Activated naive CD4-positive, alpha-beta T cell treated with anti-CD3 and anti-CD28 coated beads, Interleukin-2, amount 50 U/mL, for 24 hours (primary cell): Measurements from ENCODE around the gene MIER1.
"Not testable (repeated sequence)": the region's sequence is repeated elsewhere in the genome, so short reads cannot be mapped to it uniquely, and the experiment has no call there.

Experiments used
- H3K27ac Mint-ChIP-seq: one replicate; pipeline ENCODE4 v1.8.0; 2021; ENCODE audit warnings: mild to moderate bottlenecking, mixed read lengths
- H3K27me3 Mint-ChIP-seq: one replicate; pipeline ENCODE4 v1.8.0; 2021; ENCODE audit warnings: mixed read lengths
- H3K36me3 Mint-ChIP-seq: one replicate; pipeline ENCODE4 v1.8.0; 2021; ENCODE audit warnings: mixed read lengths
- H3K4me1 Mint-ChIP-seq: one replicate; pipeline ENCODE4 v1.8.0; 2021; ENCODE audit warnings: mixed read lengths
- H3K4me3 Mint-ChIP-seq: one replicate; pipeline ENCODE4 v1.8.0; 2021; ENCODE audit warnings: mild to moderate bottlenecking, mixed read lengths
- H3K9me3 Mint-ChIP-seq: one replicate; pipeline ENCODE4 v1.8.0; 2021; ENCODE audit warnings: mixed read lengths

Gene MIER1

DNA sequence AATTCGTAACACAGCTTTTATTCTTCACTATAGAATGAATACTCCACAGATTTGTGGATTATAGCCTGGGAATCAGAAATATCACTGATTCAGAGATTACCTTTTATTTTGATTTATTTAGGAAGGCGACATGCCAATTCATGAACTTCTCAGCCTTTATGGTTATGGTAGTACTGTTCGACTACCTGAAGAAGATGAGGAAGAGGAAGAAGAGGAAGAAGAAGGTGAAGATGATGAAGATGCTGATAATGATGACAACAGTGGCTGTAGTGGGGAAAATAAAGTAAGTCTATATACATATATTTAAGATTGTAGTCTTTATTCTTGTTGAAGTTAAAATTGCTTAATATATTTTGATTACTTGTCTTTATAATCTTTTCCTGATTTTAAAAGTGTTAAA is 33.1 kb downstream of the MIER1 start:
- Mint-ChIP-seq H3K27me3 (no peaks in the 10 kb centered on the region), H3K9me3 (no peaks in the 10 kb centered on the region), H3K36me3 (peaks cover 16% of the 10 kb centered on the region), H3K27ac (peak overlapping the region; percentile 66), H3K4me3 (no peak overlapping the region), H3K4me1 (peaks cover 69% of the 10 kb centered on the region)

DNA sequence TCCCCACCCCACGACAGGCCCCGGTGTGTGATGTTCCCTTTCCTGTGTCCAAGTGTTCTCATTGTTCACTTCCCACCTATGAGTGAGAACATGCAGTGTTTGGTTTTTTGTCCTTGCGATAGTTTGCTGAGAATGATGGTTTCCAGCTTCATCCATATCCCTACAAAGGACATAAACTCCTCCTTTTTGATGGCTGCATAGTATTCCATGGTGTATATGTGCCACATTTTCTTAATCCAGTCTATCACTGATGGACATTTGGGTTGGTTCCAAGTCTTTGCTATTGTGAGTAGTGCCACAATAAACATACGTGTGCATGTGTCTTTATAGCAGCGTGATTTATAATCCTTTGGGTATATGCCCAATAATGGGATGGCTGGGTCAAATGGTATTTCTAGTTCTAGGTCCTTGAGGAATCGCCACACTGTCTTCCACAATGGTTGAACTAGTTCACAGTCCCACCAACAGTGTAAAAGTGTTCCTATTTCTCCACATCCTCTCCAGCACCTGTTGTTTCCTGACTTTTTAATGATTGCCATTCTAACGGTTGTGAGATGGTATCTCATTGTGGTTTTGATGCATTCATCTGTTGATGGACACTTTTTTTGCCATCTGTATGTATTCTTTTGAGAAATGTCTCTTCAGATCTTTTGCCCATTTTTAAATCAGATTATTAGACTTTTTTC is 41.5 kb downstream of the MIER1 start:
- not testable (repeated sequence) for H3K9me3 Mint-ChIP-seq

DNA sequence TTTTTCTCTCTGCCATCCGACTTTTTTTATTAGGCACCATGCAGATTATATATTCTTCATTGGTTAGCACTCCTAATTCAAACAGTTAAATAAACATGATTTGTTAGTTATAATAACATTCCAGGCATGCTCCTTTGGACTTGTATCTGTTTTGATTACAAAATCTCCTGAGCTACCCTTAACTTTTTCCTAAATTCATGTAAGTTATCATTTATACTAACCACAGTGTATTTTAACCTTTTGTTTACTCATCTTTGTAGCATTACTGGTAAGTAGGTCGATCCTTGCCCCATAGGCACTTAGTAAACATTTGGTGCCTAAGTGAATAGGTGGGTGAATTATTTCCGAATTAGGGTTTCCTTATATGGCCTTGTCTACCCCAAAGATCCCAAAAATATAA is 43.8 kb downstream of the MIER1 start:
- H3K9me3 Mint-ChIP-seq: peaks cover 5% of the 10 kb centered on the region
- H3K27ac Mint-ChIP-seq: peak overlapping the region; percentile 35
- H3K36me3 Mint-ChIP-seq: peaks cover 42% of the 10 kb centered on the region
- no peaks in the 10 kb centered on the region for H3K27me3 Mint-ChIP-seq
- no peak overlapping the region for H3K4me3 Mint-ChIP-seq
- peaks cover 49% of the 10 kb centered on the region for H3K4me1 Mint-ChIP-seq

More for the DNA sequence above, 41.5 kb downstream of the MIER1 start:
- peaks cover 49% of the 10 kb centered on the region for H3K4me1 Mint-ChIP-seq
- peak overlapping the region; percentile 39 for H3K27ac Mint-ChIP-seq
- H3K4me3 Mint-ChIP-seq, H3K27me3 Mint-ChIP-seq: not testable (repeated sequence)
- peaks cover 43% of the 10 kb centered on the region for H3K36me3 Mint-ChIP-seq

- Mint-ChIP-seq H3K4me3 (no peak overlapping the region), H3K27me3 (no peaks in the 10 kb centered on the region), H3K4me1 (peaks cover 27% of the 10 kb centered on the region), H3K36me3 (peaks cover 15% of the 10 kb centered on the region), H3K9me3 (no peaks in the 10 kb centered on the region), H3K27ac (no peak overlapping the region)
Measured at GRCh38 chr1:66978201-66978600, 53.4 kb downstream of the MIER1 start.

DNA sequence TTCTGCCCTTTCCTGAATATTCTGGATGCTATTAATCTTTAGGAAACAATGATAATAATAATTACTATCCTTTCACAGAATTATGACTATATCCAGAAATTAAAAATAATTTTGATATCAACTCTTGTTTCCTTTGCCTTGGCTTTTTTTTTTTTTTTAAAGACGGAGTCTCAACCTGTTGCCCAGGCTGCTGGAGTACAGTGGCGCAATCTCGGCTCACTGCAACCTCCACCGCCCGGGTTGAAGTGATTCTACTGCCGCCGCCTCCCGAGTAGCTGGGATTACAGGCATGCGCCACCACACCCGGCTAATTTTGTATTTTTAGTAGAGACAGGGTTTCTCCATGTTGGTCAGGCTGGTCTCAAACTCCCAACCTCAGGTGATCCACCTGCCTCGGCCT is 54.8 kb downstream of the MIER1 start:
- H3K27ac Mint-ChIP-seq, H3K27me3 Mint-ChIP-seq, H3K9me3 Mint-ChIP-seq, H3K4me3 Mint-ChIP-seq: not testable (repeated sequence)
- peaks cover 19% of the 10 kb centered on the region for H3K36me3 Mint-ChIP-seq
- peaks cover 37% of the 10 kb centered on the region for H3K4me1 Mint-ChIP-seq

- Mint-ChIP-seq H3K9me3 (no peaks in the 10 kb centered on the region), H3K36me3 (peaks cover 18% of the 10 kb centered on the region)
Measured at GRCh38 chr1:66980745-66981367, 56.1 kb downstream of the MIER1 start.

GRCh38 chr1:66981679-66982078 is 56.9 kb downstream of the MIER1 start:
- H3K27ac Mint-ChIP-seq: peak overlapping the region; percentile 88
- H3K36me3 Mint-ChIP-seq: peaks cover 15% of the 10 kb centered on the region
- no peaks in the 10 kb centered on the region for H3K27me3 Mint-ChIP-seq
- H3K9me3 Mint-ChIP-seq: no peaks in the 10 kb centered on the region
- peak overlapping the region; percentile 85 for H3K4me3 Mint-ChIP-seq
- H3K4me1 Mint-ChIP-seq: peaks cover 39% of the 10 kb centered on the region

More at GRCh38 chr1:66980745-66981367, 56.1 kb downstream of the MIER1 start:
- Mint-ChIP-seq H3K4me1 (peaks cover 39% of the 10 kb centered on the region), H3K27ac (peak overlapping the region; percentile 95), H3K4me3 (peak overlapping the region; percentile 85), H3K27me3 (no peaks in the 10 kb centered on the region)

DNA sequence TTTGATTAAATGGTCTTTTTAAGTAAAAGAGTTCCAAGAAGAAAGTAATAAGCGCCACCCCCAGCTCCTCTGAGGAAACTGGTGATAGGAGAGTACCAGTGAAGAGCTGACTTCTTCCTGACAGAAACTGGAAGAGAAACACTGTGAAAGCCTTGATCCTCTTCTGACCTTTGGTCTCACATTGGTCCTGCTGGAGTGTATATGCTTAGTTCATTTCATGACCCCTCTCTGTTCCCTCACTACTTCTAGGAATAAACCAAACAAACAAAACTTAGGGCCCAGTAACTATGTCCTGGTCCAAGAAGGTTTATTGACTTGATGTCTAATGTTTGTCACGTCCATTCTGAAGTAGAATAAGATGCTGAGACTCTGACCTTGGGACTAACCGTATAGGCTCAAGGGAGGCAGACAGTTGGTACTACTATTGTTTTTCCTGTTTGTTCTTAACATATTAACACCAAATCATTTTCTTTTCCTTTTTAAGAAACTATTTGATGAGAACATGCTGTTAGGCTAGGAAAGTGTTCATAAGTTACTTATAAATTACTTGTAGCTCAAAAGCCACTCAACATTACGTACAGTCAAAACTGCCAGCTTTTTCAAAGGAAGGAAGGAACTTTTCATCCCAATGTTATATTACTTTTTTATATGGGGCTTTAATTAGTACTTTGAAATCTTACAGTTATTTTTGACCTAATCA is 57.9 kb downstream of the MIER1 start:
- Mint-ChIP-seq H3K36me3 (peaks cover 15% of the 10 kb centered on the region), H3K27ac (peak overlapping the region; percentile 59), H3K4me3 (peak overlapping the region; percentile 23), H3K9me3 (no peaks in the 10 kb centered on the region), H3K27me3 (no peaks in the 10 kb centered on the region), H3K4me1 (peaks cover 39% of the 10 kb centered on the region)

GRCh38 chr1:66984491-66984890 is 59.7 kb downstream of the MIER1 start:
- Mint-ChIP-seq H3K36me3 (peaks cover 10% of the 10 kb centered on the region), H3K27me3 (no peaks in the 10 kb centered on the region), H3K4me3 (peak overlapping the region; percentile 30), H3K9me3 (no peaks in the 10 kb centered on the region), H3K4me1 (peaks cover 36% of the 10 kb centered on the region), H3K27ac (peak overlapping the region; percentile 88)

GRCh38 chr1:66985835-66986234 is 61.0 kb downstream of the MIER1 start:
- Mint-ChIP-seq H3K4me3 (no peak overlapping the region), H3K27me3 (no peaks in the 10 kb centered on the region), H3K36me3 (peaks cover 12% of the 10 kb centered on the region), H3K9me3 (no peaks in the 10 kb centered on the region), H3K4me1 (peaks cover 32% of the 10 kb centered on the region), H3K27ac (no peak overlapping the region)

DNA sequence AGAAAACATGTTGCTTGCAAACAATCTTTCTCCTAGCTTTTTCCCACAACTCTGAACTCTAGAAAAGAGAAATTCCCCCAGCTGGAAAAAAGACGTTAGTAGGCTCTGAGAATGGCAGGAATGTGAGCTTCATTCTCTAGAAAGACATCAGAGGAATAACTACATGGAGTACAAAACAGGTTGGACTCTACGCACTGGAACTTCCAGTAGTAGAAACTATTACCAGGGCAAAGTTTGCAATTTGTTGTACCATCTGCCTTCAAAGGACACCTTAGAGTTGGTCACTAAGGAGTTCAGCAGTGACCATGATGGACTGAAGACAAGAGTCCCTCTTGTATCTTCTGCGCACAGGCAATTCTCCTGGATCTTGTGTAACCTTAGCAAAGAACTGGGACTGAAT is 68.3 kb downstream of the MIER1 start:
- Mint-ChIP-seq H3K36me3 (peaks cover 14% of the 10 kb centered on the region), H3K27me3 (no peaks in the 10 kb centered on the region), H3K4me3 (no peak overlapping the region), H3K27ac (no peak overlapping the region), H3K9me3 (no peaks in the 10 kb centered on the region), H3K4me1 (peaks cover 17% of the 10 kb centered on the region)

DNA sequence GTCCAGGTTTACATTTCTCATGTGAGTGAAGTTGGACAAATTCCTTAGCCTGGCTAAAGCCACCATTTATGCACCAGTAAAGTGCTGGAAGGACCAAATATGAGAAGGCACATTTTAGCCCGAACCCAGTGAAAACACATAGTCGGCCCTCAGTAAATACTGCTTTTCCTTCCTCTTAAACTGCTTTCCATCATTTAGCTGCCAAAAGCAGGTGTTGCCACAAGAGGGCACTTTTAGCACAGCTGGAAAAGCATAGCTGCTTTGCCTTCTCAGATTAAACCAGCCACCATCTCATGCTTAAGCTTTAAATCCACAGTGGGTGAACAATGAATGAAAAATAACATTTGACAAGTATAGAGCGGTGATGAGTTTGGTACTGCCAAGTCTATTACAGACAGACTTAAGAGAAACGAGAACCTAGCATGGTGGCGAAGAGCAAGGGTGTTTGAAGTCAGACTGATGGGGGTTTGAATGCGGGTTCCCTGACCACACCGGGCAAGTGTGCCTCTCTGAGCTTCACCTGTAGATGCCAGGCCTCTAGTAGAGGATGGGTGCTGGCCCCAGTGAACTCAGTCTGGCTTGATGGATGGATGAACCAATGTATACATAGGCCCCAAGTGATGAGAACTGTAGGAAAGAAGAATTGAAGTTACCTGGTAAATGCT is 71.4 kb downstream of the MIER1 start:
- H3K27me3 Mint-ChIP-seq: no peaks in the 10 kb centered on the region
- H3K9me3 Mint-ChIP-seq: no peaks in the 10 kb centered on the region
- peaks cover 6% of the 10 kb centered on the region for H3K36me3 Mint-ChIP-seq
- H3K4me1 Mint-ChIP-seq: peaks cover 28% of the 10 kb centered on the region
- no peak overlapping the region for H3K4me3 Mint-ChIP-seq
- peak overlapping the region; percentile 56 for H3K27ac Mint-ChIP-seq

DNA sequence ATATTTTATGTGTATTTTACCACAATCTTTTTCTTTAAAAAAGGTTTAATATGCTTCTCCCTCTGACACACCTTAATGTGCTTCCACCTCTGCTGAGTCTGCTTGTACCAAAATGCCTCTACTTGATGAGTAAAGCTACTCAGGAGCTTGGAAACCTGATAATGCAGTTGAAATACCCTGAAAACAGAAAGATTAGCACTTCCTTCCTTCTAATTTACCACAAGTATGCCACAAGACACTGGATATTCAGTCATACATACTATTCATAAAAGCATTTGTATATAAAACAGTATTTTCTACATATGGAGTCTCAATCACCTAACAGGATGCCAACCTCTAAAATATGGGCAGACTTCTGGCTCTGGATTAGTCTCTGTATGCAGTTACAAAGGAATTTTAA is 74.2 kb downstream of the MIER1 start:
- Mint-ChIP-seq H3K4me1 (peaks cover 34% of the 10 kb centered on the region), H3K27ac (peak overlapping the region; percentile 2), H3K36me3 (peaks cover 9% of the 10 kb centered on the region), H3K9me3 (no peaks in the 10 kb centered on the region), H3K27me3 (no peaks in the 10 kb centered on the region), H3K4me3 (no peak overlapping the region)

GRCh38 chr1:66999640-67000400 is 75.0 kb downstream of the MIER1 start:
- Mint-ChIP-seq H3K27ac (peak overlapping the region; percentile 39), H3K4me3 (no peak overlapping the region), H3K36me3 (peaks cover 9% of the 10 kb centered on the region), H3K4me1 (peaks cover 34% of the 10 kb centered on the region), H3K27me3 (no peaks in the 10 kb centered on the region), H3K9me3 (no peaks in the 10 kb centered on the region)
